Subcutaneous abdominal adipose tissue (tissue), 5 donors: Measurements from ENCODE around the gene FRS2.

Experiments used
- H3K27ac ChIP-seq: one replicate; pipeline ENCODE4 v1.7.0; 2013; ENCODE audit warnings: low read depth, mild to moderate bottlenecking, inconsistent platforms, low read length, moderate library complexity
- H3K27me3 ChIP-seq, 5 donors: one replicate each; pipeline ENCODE4 v1.7.0; 2013; ENCODE audit warnings: low read length in 5 of 5, inconsistent platforms in 1 of 5; ENCODE audit not compliant: control insufficient read depth in 5 of 5, insufficient read depth in 4 of 5
- H3K36me3 ChIP-seq, 5 donors: one replicate each; pipeline ENCODE4 v1.7.0; 2013; ENCODE audit warnings: low read length in 5 of 5; ENCODE audit not compliant: control insufficient read depth in 5 of 5, insufficient read depth in 5 of 5
- H3K4me1 ChIP-seq, 5 donors: one replicate each; pipeline ENCODE4 v1.7.0; 2013; ENCODE audit warnings: low read length in 5 of 5, mild to moderate bottlenecking in 3 of 5, moderate library complexity in 1 of 5; ENCODE audit not compliant: control insufficient read depth in 5 of 5, insufficient read depth in 5 of 5
- H3K4me3 ChIP-seq, 5 donors: one replicate each; pipeline ENCODE4 v1.7.0; 2013; ENCODE audit warnings: low read length in 5 of 5, low read depth in 1 of 5
- H3K9ac ChIP-seq, 5 donors: one replicate each; pipeline ENCODE4 v1.7.0; 2013; ENCODE audit warnings: low read length in 5 of 5, mild to moderate bottlenecking in 4 of 5, moderate library complexity in 3 of 5
- H3K9me3 ChIP-seq, 5 donors: one replicate each; pipeline ENCODE4 v1.7.0; 2013; ENCODE audit warnings: low read length in 5 of 5; ENCODE audit not compliant: control insufficient read depth in 5 of 5
- donor health status: healthy.
- donor health status: healthy.
- donor health status: healthy.
- donor health status: healthy.
- donor health status: healthy.

FRS2 gene

GRCh38 chr12:69475237-69475975 lies 5.2 kb downstream of the FRS2 start:
- Histone ChIP-seq H3K9me3 (no peaks in the 10 kb centered on the region), H3K4me3 (peak overlapping the region in 4 of 5 donors; percentile 19 to 44 (median 32)), H3K9ac (peak overlapping the region; percentile 21 to 80 (median 62)), H3K36me3 (no peaks in the 10 kb centered on the region), H3K27me3 (no peaks in the 10 kb centered on the region), H3K4me1 (peaks cover 8 to 61% (median 53%) of the 10 kb centered on the region in 5 donors), H3K27ac (peak overlapping the region; percentile 96)

DNA sequence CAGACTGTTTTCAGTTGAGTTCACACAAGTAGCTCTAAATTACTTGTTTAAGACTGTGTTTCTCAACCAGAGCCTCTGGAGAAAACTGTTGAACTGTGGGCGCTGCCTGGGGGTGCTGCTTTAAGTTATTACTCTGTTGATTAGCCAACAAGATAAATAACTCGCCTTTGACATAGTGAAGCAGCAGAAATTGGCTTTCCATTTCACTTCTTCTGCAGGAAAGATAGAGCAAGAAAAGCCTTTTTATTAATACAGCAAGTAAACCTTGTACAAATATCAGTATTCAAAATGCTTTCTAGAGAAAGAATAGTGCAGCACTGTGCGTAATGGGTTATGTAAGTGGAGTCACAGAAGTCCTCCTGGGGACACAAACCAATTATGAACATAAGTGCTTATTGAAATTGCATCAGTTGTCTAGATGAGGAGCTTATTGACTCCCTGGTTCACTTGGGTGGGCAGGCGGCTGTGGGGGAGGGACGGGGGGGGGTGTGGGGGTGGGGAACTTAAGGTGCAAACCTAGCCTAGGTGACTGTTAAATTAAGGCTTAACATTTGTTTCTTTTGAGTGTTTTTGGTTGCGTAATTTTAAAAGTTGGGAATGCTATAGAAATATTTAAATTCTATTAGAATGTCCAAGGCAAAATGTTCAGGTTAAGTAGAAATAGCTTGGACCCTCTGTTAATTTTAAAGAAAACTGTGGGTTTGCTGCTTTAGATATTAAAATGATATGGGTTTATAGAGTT lies 6.3 kb downstream of the FRS2 start:
- Histone ChIP-seq H3K4me3 (peak overlapping the region in 3 of 5 donors; percentile 25 to 44 (median 38)), H3K27me3 (no peaks in the 10 kb centered on the region), H3K9ac (peak overlapping the region in 3 of 5 donors; percentile 62 to 80 (median 76)), H3K4me1 (peaks cover 8 to 53% (median 44%) of the 10 kb centered on the region in 5 donors), H3K27ac (peak overlapping the region; percentile 96), H3K36me3 (no peaks in the 10 kb centered on the region), H3K9me3 (no peaks in the 10 kb centered on the region)

DNA sequence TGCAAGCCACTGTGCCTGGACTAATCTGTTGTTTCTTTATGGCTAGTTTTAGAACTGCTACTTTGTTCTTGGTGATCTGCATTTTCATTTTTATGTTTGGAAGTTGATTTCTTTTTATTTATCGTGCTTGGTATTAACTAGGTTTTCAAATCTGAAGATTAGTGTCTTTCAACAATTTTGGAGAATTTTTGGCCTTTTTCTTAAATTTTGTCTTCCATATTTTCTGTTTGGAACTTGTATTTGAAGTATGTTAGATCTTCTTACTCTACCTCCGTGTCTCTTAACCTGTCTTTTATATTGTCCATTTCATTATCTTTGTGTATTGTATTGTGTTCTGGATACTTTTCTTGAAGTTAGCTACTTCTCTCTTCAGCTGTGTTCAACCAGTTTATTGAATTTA lies 9.5 kb downstream of the FRS2 start:
- Histone ChIP-seq H3K9ac (no peak overlapping the region), H3K9me3 (no peaks in the 10 kb centered on the region), H3K27ac (no peak overlapping the region), H3K4me1 (peaks cover 4 to 43% (median 25%) of the 10 kb centered on the region in 5 donors), H3K27me3 (no peaks in the 10 kb centered on the region), H3K36me3 (no peaks in the 10 kb centered on the region), H3K4me3 (no peak overlapping the region)

GRCh38 chr12:69480698-69481097 lies 10.5 kb downstream of the FRS2 start:
- Histone ChIP-seq H3K36me3 (no peaks in the 10 kb centered on the region), H3K4me1 (peaks cover 0 to 35% (median 19%) of the 10 kb centered on the region in 5 donors), H3K4me3 (no peak overlapping the region), H3K9ac (no peak overlapping the region), H3K9me3 (no peaks in the 10 kb centered on the region), H3K27me3 (no peaks in the 10 kb centered on the region), H3K27ac (no peak overlapping the region)

DNA sequence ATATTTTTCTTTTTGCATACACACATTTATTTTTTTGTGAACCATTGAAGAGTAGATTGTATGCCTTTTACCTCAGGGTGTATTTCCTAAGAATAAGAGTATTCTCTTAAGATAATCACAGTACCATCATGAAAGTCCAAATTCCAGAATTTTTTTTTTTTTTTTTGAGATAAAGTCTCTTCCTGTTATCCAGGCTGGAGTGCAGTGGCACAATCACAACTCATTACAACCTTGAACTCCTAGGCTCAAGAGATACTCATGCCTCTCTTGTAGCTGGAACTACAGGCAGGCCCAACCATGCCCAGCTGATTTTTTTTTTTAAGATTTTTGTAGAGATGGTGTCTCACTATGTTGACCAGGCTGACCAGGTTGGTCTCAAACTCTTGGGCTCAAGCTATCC lies 10.9 kb downstream of the FRS2 start:
- peaks cover 0 to 30% (median 14%) of the 10 kb centered on the region in 5 donors for H3K4me1 ChIP-seq
- H3K9ac ChIP-seq = no peak overlapping the region
- H3K9me3 ChIP-seq = no peaks in the 10 kb centered on the region
- H3K4me3 ChIP-seq = no peak overlapping the region
- H3K27me3 ChIP-seq = no peaks in the 10 kb centered on the region
- no peaks in the 10 kb centered on the region for H3K36me3 ChIP-seq
- peak overlapping the region; percentile 28 for H3K27ac ChIP-seq

- Histone ChIP-seq H3K4me3 (no peak overlapping the region), H3K9me3 (peaks cover 0 to 5% (median 0%) of the 10 kb centered on the region in 5 donors), H3K27me3 (no peaks in the 10 kb centered on the region), H3K27ac (no peak overlapping the region), H3K9ac (no peak overlapping the region), H3K4me1 (peaks cover 0 to 23% (median 15%) of the 10 kb centered on the region in 5 donors), H3K36me3 (peaks cover 0 to 12% (median 0%) of the 10 kb centered on the region in 5 donors)
These were observed 13.5 kb downstream of the FRS2 start for GRCh38 chr12:69483700-69484099.

GRCh38 chr12:69484428-69484827 lies 14.2 kb downstream of the FRS2 start:
- Histone ChIP-seq H3K27ac (no peak overlapping the region), H3K9me3 (peaks cover 0 to 5% (median 0%) of the 10 kb centered on the region in 5 donors), H3K4me1 (peaks cover 0 to 23% (median 15%) of the 10 kb centered on the region in 5 donors), H3K9ac (no peak overlapping the region), H3K36me3 (peaks cover 0 to 12% (median 0%) of the 10 kb centered on the region in 5 donors), H3K27me3 (no peaks in the 10 kb centered on the region), H3K4me3 (no peak overlapping the region)

DNA sequence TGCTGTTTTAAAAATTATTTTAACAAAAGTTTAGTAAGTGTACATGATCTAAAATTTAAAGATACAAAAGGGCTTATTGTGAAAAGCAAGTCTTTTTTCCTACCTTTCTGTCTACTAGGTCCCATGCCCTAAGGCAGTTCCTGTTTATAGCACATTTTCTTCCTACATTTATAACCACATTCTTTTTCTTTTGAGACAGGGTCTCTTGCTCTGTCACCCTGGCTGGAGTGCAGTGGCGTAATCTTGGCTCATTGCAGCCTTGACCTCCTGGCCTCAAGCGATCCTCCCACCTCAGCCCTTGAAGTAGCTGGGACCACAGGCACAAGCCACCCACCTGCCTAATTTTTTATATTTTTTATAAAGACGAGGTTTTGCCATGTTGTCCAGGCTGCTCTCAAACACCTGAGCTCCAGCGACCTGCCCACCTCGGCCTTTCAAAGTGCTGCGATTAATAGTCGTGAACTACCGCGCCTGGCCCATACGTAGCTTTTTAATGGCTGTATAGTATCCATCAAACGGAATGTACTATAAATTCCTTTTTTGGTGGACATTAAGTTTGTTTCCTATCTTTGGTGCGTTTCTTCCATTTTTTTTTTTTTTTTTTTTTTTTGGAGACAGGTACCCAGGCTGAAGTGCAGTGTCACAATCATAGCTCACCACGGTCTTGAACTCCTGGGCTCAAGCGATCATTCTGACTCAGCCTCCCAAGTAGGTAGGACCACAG lies 20.9 kb downstream of the FRS2 start:
- Histone ChIP-seq H3K36me3 (peaks cover 0 to 12% (median 0%) of the 10 kb centered on the region in 5 donors), H3K27ac (no peak overlapping the region), H3K9me3 (peaks cover 0 to 5% (median 0%) of the 10 kb centered on the region in 5 donors), H3K27me3 (no peaks in the 10 kb centered on the region), H3K4me3 (no peak overlapping the region), H3K9ac (no peak overlapping the region), H3K4me1 (peaks cover 0 to 14% (median 7%) of the 10 kb centered on the region in 5 donors)

DNA sequence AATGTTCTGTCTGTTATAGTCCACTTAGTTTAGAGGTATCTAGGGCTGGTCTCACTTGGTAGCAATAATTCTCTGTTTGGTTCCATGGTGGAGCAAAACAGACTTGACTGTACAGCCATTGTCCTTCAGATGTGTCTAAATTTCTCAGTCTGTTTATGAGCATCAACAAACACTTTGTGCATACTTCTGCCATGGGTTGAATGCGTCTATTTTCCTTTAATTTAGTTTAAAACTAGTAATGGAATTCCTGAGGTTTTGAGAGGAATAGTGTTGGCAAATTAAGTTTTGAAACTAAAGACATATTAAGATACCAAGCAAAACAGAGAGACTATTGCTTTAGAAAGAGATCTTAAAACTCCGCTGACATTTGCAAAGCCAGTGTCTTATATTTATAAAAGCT lies 22.6 kb downstream of the FRS2 start:
- H3K36me3 ChIP-seq = peaks cover 0 to 6% (median 0%) of the 10 kb centered on the region in 5 donors
- H3K27ac ChIP-seq = no peak overlapping the region
- no peaks in the 10 kb centered on the region for H3K27me3 ChIP-seq
- no peak overlapping the region for H3K4me3 ChIP-seq
- H3K9ac ChIP-seq = no peak overlapping the region
- no peaks in the 10 kb centered on the region for H3K9me3 ChIP-seq
- peaks cover 0 to 14% (median 11%) of the 10 kb centered on the region in 5 donors for H3K4me1 ChIP-seq
